Esophagus (tissue), 2 donors: ENCODE measurements around the gene COMMD9. TPM values are rescaled to one million over a fixed set of nuclear protein-coding genes. Genes with fewer than 3 reads are reported as not detected.

Source experiments
- H3K27ac ChIP-seq, 2 donors: one replicate each; pipeline ENCODE4 v1.5.1; 2013; ENCODE audit warnings: low read depth in 2 of 2, mild to moderate bottlenecking in 2 of 2, inconsistent platforms in 1 of 2, low read length in 1 of 2, moderate library complexity in 1 of 2
- H3K27me3 ChIP-seq, 2 donors: one replicate each; pipeline ENCODE4 v1.6.1; 2013; ENCODE audit warnings: low read length in 2 of 2, control low read depth in 1 of 2, mild to moderate bottlenecking in 1 of 2; ENCODE audit not compliant: insufficient read depth in 2 of 2, control insufficient read depth in 1 of 2
- H3K36me3 ChIP-seq, 2 donors: one replicate each; pipeline ENCODE4 v1.6.1; 2013; ENCODE audit warnings: low read length in 1 of 2; ENCODE audit not compliant: control insufficient read depth in 2 of 2, insufficient read depth in 2 of 2
- H3K4me1 ChIP-seq, 2 donors: one replicate each; pipeline ENCODE4 v1.6.1; 2013; ENCODE audit warnings: low read length in 1 of 2; ENCODE audit not compliant: control insufficient read depth in 2 of 2, insufficient read depth in 2 of 2
- H3K4me3 ChIP-seq, 2 donors: one replicate each; pipeline ENCODE4 v1.5.1; 2013; ENCODE audit warnings: low read length in 2 of 2, mild to moderate bottlenecking in 2 of 2, low read depth in 1 of 2, moderate library complexity in 1 of 2
- H3K9me3 ChIP-seq, 2 donors: one replicate each; pipeline ENCODE4 v1.6.1; 2013; ENCODE audit warnings: mild to moderate bottlenecking in 2 of 2, low read depth in 1 of 2, low read length in 1 of 2, moderate library complexity in 1 of 2; ENCODE audit not compliant: control insufficient read depth in 2 of 2, insufficient read depth in 1 of 2
- WGBS, 2 donors: extraction: QIAGEN DNeasy Blood & Tissue Kit; methylation state at CpG; one replicate each; pipeline ENCODE4 v1.1.7; 2013; 5-methylcytosine and 5-hydroxymethylcytosine counted together
- polyA plus RNA-seq, 2 donors: library from polyadenylated mRNA; stranded (reverse); fragments of 200-250 nt; gene quantifications; one replicate each; pipeline ENCODE4 v1.2.3, GENCODE V29; 2013
- donor health status: healthy with polysubstance abuse.
- donor health status: Bipolar disorder and iron deficiency.

COMMD9 gene
- polyA plus RNA-seq, 2 donors, result 21.0 to 33.5 TPM

DNA sequence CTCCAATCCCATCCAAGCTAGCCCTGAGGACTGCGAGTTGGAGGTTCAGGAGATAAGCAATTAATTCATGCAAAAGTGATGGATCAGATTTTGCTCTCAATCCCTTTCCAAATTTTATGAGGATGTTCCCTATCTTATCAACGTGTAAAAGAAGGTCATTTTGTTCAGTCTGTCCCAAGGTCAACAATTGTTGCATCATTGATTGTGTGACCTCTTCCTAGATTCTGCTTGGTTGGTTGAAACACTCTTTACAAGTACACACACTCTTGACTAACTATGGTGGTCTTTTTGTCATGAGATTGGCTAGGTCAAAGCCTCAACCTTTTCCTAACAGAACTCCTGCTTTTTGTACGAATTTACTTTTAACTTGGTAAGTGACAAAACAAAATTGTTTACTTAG is 41.7 kb downstream of the COMMD9 start:
- H3K4me3 ChIP-seq, result no peak overlapping the region
- no peaks in the 10 kb centered on the region for H3K4me1 ChIP-seq
- WGBS, 2 donors, result 57 to 70% methylated on average over 3 of the region's 3 CpGs
- H3K27ac ChIP-seq, result no peak overlapping the region
- no peaks in the 10 kb centered on the region for H3K9me3 ChIP-seq
- no peaks in the 10 kb centered on the region for H3K36me3 ChIP-seq
- no peaks in the 10 kb centered on the region for H3K27me3 ChIP-seq

DNA sequence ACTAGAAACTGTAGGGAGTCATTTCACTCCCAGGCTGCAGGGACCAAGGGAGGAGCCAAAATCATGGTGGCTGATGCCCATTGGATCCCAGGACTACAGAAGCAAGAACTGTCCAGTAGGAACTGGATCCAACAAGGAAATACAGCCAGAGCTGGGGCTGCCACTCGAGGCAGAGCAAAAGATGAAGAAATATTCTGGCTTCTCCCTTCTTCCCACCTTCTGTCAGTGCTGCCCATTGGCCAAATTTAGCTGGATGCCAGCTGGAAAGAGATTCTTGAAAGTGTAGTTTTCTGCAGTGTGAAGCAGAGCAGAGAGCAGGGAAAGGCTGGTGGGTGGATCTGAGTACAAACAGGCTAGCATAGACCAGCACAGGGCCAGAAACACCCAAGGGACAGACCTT is 45.6 kb downstream of the COMMD9 start:
- 59 to 79% methylated on average over 1 of the region's 1 CpG for WGBS, 2 donors
- no peaks in the 10 kb centered on the region for H3K4me1 ChIP-seq
- no peak overlapping the region for H3K27ac ChIP-seq
- H3K4me3 ChIP-seq, result no peak overlapping the region
- H3K9me3 ChIP-seq, result peaks cover 0 to 3% of the 10 kb centered on the region in 2 donors
- H3K27me3 ChIP-seq, result no peaks in the 10 kb centered on the region
- H3K36me3 ChIP-seq, result no peaks in the 10 kb centered on the region

DNA sequence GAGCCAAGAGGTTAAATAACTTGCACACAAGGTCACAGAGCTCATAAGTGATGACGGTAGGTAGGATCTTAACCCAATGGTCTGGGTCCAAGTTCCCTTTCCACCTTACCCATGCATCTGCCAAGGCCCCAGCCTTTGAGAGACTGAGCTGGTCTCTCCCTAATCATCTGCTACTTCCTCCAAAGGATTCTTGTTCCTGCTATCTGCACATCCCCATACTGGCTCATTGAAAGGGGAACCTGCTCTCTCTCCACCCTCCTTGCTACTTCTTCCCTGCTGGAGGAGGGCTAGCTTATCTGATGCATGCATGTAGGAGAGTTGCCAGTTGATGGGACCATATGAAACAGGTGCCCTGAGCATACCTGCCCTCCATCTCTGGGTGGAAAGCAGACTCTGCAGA is 47.7 kb downstream of the COMMD9 start:
- Histone ChIP-seq H3K27me3 (no peaks in the 10 kb centered on the region), H3K36me3 (no peaks in the 10 kb centered on the region), H3K4me3 (no peak overlapping the region), H3K27ac (no peak overlapping the region), H3K4me1 (no peaks in the 10 kb centered on the region), H3K9me3 (peaks cover 0 to 3% of the 10 kb centered on the region in 2 donors)
- WGBS, 2 donors, result 71 to 94% methylated on average over 1 of the region's 1 CpG

DNA sequence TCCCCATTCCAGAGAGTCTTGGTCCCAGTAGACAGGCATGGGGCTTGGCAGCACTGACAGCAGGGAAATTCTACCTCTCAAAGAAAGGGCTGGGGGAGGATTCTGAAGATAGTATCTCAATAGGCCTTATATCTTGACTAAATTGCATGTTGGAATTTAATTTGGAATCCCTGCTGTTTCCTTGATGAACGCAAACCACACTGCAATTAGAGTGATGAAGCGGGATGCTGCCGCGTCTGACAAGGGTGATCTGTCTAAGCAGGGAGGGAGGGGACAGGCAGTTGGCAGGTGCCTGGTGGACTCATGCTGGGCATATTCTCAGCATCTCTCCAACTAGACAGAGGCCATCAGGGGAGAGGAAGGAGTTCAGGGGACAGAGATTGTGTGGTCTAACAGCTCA is 48.4 kb downstream of the COMMD9 start:
- Histone ChIP-seq H3K9me3 (peaks cover 0 to 3% of the 10 kb centered on the region in 2 donors), H3K27ac (no peak overlapping the region), H3K27me3 (no peaks in the 10 kb centered on the region), H3K4me3 (no peak overlapping the region), H3K4me1 (no peaks in the 10 kb centered on the region), H3K36me3 (no peaks in the 10 kb centered on the region)
- WGBS, 2 donors, result 96% methylated on average over 4 of the region's 4 CpGs

DNA sequence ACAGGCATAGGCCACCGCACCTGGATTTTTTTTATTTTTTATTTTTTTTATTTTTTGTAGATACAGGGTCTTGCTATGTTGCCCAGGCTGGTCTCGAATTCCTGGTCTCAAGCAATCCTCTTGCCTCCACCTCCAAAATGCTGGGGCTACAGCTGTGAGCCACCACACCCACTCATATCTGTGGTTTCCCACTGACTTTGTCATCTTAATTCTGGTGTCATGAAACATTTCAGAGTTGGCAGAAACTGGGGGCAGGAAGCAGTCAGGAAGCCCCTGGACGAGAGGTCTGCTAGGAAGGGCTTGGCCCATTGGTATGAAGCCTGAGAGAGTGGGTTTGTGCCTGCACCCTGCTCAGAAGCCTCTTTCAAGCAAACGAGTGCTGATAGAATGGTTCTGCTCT is 49.1 kb downstream of the COMMD9 start:
- Histone ChIP-seq H3K4me1 (no peaks in the 10 kb centered on the region), H3K9me3 (peaks cover 0 to 3% of the 10 kb centered on the region in 2 donors), H3K27me3 (no peaks in the 10 kb centered on the region), H3K36me3 (no peaks in the 10 kb centered on the region), H3K4me3 (no peak overlapping the region), H3K27ac (no peak overlapping the region)
- 79% methylated on average over 4 of the region's 4 CpGs for WGBS, 2 donors

DNA sequence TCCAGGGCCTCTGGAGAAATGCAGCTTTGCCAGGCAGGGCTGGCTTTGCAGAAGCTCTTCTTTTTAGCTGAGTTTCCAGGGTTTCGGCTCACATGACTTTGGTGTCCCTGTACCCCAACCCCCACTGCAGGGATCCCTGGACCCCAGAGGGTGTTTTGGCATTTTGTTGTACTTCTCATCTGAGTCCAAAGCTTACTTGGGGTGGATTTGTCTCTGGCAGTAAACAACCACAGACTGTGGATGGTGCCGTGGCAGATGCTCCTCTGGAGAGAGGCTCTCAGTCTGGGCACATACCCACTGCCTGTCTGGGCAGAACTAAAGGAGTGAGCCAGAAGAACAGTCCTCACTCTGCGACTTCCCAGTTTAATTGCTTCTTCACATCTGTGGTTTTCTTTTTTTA is 49.6 kb downstream of the COMMD9 start:
- 71 to 82% methylated on average over 3 of the region's 3 CpGs for WGBS, 2 donors
- Histone ChIP-seq H3K9me3 (peaks cover 0 to 3% of the 10 kb centered on the region in 2 donors), H3K27ac (no peak overlapping the region), H3K4me1 (no peaks in the 10 kb centered on the region), H3K36me3 (no peaks in the 10 kb centered on the region), H3K27me3 (no peaks in the 10 kb centered on the region), H3K4me3 (no peak overlapping the region)

DNA sequence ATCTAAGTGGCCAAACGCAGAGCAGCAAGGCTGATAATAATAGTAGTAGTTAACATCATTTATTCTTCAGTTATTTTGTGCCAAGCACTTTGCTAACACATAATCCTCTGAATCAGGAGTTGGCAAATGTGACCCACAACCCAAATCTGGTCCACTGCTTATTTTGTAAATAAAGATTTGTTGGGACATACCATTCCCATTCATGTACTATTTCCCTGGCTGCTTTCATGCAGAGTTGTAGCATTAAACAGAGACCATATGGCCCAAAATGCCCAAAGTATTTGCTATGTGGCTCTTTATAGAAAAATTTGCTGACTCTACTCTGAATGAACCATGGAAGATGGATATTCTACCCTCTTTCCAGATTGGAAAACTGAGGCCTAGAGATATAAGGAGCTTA is 50.3 kb downstream of the COMMD9 start:
- H3K4me1 ChIP-seq, result no peaks in the 10 kb centered on the region
- peaks cover 0 to 3% of the 10 kb centered on the region in 2 donors for H3K9me3 ChIP-seq
- no peaks in the 10 kb centered on the region for H3K27me3 ChIP-seq
- no peak overlapping the region for H3K4me3 ChIP-seq
- H3K27ac ChIP-seq, result no peak overlapping the region
- WGBS, 2 donors, result 74 to 81% methylated on average over 1 of the region's 1 CpG
- no peaks in the 10 kb centered on the region for H3K36me3 ChIP-seq

DNA sequence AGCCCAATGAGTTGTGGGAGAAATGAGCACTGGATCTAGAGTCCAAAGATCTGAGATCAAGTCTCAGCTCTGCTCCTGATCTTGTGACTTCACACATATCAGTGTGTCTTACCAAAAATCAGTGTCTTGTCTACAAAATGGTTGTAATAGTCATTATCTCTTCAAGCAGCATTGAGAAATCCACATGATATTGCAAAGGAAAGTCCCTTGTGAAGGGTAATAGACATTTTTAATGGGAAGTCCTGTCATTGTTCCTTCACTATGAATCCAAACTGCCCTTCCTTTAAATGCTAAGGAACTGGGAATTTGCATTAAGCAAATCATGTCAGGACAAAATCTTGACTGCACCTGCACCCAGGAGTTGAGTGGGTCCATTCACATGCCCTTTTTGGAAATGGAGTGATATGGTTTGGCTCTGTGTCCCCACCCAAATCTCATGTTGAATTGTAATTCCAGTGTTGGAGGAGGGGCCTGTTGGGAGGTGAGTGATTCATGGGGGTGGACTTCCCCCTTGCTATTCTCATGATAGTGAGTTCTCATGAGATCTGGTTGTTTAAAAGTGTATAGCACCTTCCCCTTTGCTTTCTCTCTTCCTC is 51.1 kb downstream of the COMMD9 start:
- no peaks in the 10 kb centered on the region for H3K27me3 ChIP-seq

DNA sequence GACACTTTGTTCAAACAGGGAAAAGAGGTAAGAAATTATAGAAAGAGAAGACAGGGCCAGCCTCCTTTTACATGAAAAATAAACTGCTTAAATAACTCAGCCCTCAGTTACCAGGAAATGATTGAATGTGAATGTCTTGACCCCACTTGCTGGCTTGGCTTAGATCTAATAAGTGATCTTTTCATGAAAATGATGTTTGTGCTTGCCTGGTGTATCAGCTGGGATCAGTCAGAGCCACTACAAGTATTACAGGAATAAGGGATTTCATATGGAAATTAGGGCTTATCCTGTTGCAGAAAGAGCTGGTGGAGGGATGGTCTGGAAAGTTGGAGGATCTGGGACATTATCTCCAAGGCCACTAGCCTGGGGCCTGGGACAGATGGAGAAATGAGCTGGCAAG is 51.8 kb downstream of the COMMD9 start:
- Histone ChIP-seq H3K4me3 (no peak overlapping the region), H3K27ac (no peak overlapping the region), H3K9me3 (peaks cover 0 to 3% of the 10 kb centered on the region in 2 donors), H3K27me3 (no peaks in the 10 kb centered on the region), H3K36me3 (no peaks in the 10 kb centered on the region), H3K4me1 (no peaks in the 10 kb centered on the region)

More for the DNA sequence above, 51.1 kb downstream of the COMMD9 start:
- Histone ChIP-seq H3K4me1 (no peaks in the 10 kb centered on the region), H3K36me3 (no peaks in the 10 kb centered on the region), H3K4me3 (no peak overlapping the region), H3K27ac (no peak overlapping the region), H3K9me3 (peaks cover 0 to 3% of the 10 kb centered on the region in 2 donors)

DNA sequence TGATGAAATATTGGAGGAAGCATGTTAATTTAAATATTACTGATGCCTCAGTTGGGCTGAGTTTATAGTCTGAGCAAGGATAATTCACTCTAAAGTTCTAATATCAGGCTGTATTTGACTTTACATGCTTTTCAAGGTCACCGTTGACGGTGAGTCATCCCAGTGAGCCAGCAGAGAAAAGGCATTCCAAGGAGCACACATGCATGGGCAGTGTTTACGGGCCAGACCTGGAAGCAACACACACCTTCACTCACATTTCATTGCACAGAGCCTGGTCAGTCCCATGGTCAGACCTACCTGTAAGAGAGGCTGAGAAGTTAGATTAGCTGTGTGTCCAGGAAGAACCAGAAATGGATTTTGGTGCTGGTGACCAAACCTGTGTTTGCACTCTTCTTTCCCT is 53.5 kb downstream of the COMMD9 start:
- WGBS, 2 donors, result 87 to 89% methylated on average over 3 of the region's 3 CpGs
- H3K27me3 ChIP-seq, result no peaks in the 10 kb centered on the region
- no peak overlapping the region for H3K27ac ChIP-seq
- H3K36me3 ChIP-seq, result no peaks in the 10 kb centered on the region
- peaks cover 0 to 3% of the 10 kb centered on the region in 2 donors for H3K9me3 ChIP-seq
- no peaks in the 10 kb centered on the region for H3K4me1 ChIP-seq
- no peak overlapping the region for H3K4me3 ChIP-seq
